Fibroblast of the aortic adventitia (primary cell): ENCODE results near the gene TGFBR1. TPM values are rescaled to one million over a fixed set of nuclear protein-coding genes. Genes with fewer than 3 reads are reported as not detected.
A peak's percentile ranks its signal among the peaks of the same experiment; 100 is the strongest.

Experiments used
- DNase-seq: peaks from one replicate; pipeline ENCODE4 v3.0.0-alpha.2; 2010; ENCODE audit warnings: low read depth
- H3K4me3 ChIP-seq: 2 replicates; pipeline ENCODE4 v1.5.1; 2011; ENCODE audit warnings: low read depth, mild to moderate bottlenecking, control low read depth, low read length, moderate library complexity
- total RNA-seq: library from RNA; depleted of rRNA; stranded (reverse); fragments of >200 nt; gene quantifications from 2 replicates; pipeline ENCODE4 v1.2.3, GENCODE V29; 2012; ENCODE audit warnings: low replicate concordance
- TF ChIP-seq, protein P1 (sequence below): IDR thresholded peaks from 2 replicates; pipeline ENCODE4 v1.5.1; 2011; ENCODE audit warnings: mild to moderate bottlenecking, low read length, control low read depth, inconsistent platforms; ENCODE audit not compliant: insufficient read depth

TGFBR1 gene
- total RNA-seq, 1 donor = 28.8 TPM

DNA sequence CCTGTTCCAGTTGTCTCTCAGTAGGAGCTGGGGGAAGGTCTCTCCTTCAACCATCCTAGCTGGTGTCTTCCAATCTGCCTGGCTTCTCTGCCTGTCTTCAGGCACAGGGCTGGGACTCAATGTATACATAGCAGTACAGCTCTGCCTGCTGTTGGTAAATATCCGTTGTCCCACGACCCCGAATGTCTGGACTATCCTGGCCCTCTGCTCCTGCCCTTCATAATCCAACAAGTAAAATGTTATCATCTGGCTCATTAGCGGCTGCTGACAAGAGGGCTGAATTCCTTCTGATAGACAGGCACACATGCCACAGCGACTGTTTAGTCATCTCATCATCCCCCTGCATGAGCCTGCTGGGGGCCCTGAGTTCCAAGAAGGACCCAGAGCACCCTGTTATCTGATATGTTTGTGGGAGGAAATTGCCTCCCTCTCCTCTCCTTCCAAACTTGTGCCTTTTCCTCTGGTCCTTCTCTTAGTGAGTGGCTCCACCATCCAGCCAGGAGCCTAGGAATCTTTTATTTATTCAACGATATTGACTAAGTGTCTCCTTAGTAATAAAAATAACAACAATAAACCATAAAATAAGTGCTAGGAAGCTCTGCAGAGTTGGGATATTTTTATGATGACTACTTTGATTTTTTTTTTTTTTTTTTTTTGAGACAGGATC, 29.5 kb upstream of the TGFBR1 start:
- H3K4me3 ChIP-seq = no peak overlapping the region
- peak; percentile 11 for DNase-seq
- TF ChIP-seq, protein P1, sequence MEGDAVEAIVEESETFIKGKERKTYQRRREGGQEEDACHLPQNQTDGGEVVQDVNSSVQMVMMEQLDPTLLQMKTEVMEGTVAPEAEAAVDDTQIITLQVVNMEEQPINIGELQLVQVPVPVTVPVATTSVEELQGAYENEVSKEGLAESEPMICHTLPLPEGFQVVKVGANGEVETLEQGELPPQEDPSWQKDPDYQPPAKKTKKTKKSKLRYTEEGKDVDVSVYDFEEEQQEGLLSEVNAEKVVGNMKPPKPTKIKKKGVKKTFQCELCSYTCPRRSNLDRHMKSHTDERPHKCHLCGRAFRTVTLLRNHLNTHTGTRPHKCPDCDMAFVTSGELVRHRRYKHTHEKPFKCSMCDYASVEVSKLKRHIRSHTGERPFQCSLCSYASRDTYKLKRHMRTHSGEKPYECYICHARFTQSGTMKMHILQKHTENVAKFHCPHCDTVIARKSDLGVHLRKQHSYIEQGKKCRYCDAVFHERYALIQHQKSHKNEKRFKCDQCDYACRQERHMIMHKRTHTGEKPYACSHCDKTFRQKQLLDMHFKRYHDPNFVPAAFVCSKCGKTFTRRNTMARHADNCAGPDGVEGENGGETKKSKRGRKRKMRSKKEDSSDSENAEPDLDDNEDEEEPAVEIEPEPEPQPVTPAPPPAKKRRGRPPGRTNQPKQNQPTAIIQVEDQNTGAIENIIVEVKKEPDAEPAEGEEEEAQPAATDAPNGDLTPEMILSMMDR = no peak

DNA sequence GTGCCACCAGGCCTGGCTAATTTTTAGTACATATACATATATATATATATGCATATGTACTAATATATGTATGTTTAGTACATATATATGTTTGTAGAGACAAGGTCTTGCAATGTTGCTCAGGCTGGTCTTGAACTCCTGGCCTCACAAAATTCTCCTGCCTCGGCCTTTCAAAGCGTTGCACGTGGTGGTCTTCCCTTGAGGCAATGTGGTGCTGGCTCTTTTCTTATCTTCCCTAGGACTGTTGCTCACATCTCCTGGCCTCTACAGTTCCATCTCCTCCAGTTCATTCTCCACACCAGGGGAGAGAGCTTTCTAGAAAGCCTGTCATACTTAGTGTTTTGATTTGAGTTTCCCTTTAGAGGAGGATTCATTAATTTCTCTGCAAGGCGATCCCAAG, 28.9 kb upstream of the TGFBR1 start:
- TF ChIP-seq, protein P1 = no peak
- H3K4me3 ChIP-seq = no peak overlapping the region
- no peak for DNase-seq

DNA sequence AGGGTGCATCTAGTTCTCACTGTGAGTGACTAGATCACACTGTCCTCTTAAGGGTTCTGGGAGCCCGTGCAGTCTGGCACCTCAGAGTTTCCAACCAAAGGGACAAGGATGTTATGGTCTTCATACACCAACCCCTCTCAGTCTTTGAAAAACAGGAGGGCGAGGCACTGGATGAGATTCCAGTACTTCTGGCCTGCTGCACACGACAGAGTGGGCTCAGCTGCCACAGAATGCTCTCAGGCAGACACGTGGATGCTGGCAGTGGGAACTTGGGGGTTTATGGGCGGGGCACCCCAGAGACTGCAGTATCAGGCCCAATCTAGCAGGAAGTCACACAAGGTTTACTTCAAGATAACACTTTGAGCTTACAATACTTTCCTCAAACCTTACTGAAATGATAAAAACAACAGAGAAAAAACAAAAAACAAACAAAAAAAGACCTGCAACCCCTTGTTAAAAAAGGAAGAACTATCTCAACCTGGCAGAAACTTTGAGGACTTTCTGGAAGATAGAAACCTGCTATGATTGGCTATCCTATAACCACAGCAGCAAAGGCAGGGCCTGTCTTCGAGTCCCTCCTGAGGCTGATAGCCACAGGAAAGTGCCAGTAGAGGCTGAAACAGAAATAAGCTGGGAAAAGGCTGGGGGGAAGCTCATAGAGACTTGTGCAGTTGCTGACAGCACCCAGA, 28.3 kb upstream of the TGFBR1 start:
- H3K4me3 ChIP-seq = no peak overlapping the region
- DNase-seq = no peak
- TF ChIP-seq, protein P1 = no peak

DNA sequence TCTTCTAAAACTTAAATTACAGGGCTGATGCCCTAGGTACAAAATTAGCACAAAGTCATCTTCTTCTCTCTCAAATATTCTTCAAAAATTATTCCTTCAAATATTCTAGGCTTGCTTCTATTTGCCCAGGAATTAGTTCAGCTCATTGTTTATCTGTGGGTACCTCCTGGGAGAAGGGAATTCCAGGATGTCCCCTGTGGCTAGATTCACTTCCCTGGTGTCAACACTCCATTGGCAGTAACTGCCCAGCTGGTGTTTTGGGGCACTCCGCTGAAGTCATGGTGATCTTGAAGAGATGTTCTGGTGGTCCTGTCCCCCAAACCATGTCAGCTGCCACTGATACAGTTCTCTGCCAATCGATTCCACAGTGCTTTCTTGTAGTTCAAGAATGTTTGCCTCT, 26.2 kb upstream of the TGFBR1 start:
- no peak for DNase-seq
- TF ChIP-seq, protein P1 = no peak
- H3K4me3 ChIP-seq = no peak overlapping the region

DNA sequence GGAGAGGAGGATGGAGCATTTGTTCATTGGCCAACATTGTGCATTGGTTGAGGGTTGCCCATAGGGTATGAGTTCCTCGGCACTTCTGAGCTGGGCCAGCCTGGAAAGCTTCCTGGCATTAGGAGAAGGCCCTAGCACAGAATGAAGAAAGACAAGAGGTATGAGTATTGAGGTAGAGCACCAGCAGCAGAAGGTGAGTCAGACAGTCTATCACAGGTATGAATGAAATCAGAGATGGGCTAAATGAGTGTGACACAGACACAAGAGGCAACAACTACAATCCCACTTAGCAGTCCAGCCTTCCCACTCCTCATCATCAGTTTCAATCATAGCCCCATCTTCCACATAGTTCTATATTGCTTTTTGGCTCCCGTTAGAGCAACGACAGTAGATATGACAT, 25.4 kb upstream of the TGFBR1 start:
- no peak for DNase-seq
- no peak overlapping the region for H3K4me3 ChIP-seq
- TF ChIP-seq, protein P1 = no peak

DNA sequence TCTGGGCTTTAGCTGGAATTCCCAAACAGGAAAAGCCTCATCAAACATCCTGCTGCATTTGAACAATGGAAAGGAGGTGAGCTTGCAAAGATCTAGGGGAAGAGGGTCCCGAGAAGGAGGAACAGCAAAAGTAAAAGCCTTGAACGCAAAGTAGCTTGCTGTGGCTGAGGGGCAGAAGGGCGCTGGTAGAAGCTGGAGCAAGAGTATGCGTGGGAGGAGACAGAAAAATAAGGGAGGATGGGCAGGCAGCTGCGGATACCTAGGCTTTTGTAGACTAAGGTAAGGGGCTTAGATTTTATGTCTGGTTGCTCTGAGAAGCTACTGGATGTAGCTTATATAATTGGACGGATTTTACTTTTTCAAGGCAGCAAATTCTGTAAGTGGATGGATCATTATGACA, 21.9 kb upstream of the TGFBR1 start:
- H3K4me3 ChIP-seq = no peak overlapping the region
- TF ChIP-seq, protein P1 = no peak
- DNase-seq = no peak
